Inferior parietal cortex (tissue), 1 donor: ENCODE measurements around the gene MTHFD2L.
"Not testable (repeated sequence)": the region's sequence is repeated elsewhere in the genome, so short reads cannot be mapped to it uniquely, and the experiment has no call there.

Experiments
- DNase-seq: peaks from one replicate; pipeline ENCODE4 v3.0.0-alpha.2; 2016; ENCODE audit errors: extremely low spot score

MTHFD2L gene

GRCh38 chr4:74157561-74158465, at the start of gene MTHFD2L:
Gene MTHFD2L (plus strand): TSS chr4:74158118. CDS start chr4:74158139, 21 bp downstream.
- DNase-seq, result peak; percentile 88

- DNase-seq, result no peak
Observed at GRCh38 chr4:74108457-74109115, 49.3 kb upstream of the MTHFD2L start.

- DNase-seq, result no peak
Observed at GRCh38 chr4:74109116-74109869, 48.6 kb upstream of the MTHFD2L start.

DNA sequence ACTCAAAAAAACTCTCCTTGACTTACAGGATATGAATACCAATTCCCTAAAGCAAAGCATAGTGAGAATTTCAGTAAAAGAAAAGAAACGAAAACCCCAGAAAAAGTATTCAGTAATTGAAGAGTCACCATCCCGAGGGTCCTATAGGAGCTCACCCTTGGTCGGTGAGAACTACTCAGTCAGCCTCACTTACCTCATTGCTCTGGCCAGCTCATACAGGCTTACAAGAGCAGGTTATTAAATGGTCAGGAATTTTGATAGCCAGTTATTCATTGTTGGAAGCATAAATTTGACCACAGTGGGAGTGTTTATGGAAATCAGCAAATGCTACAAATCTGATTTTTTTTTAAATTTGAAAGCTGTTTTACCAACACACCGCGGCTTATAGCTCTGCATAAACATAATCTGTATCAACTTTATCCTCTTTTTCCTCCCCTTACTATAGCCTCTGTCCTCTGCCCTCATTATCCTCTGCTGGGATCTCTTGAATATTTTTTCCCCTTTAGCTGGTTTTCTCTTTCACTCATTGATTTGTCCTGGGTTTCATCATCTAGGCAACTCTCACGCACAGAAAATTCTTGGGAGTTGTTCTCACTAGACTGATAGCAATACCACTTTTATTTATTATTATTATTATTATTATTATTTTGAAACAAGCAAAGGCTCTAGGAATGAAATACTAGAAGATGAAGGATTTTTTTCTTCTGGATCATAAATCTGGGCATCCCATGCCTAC, 47.9 kb upstream of the MTHFD2L start:
- DNase-seq, result no peak

GRCh38 chr4:74110670-74111069, 47.2 kb upstream of the MTHFD2L start:
- DNase-seq, result no peak

- no peak for DNase-seq
Observed at GRCh38 chr4:74111306-74111975, 46.5 kb upstream of the MTHFD2L start.

DNA sequence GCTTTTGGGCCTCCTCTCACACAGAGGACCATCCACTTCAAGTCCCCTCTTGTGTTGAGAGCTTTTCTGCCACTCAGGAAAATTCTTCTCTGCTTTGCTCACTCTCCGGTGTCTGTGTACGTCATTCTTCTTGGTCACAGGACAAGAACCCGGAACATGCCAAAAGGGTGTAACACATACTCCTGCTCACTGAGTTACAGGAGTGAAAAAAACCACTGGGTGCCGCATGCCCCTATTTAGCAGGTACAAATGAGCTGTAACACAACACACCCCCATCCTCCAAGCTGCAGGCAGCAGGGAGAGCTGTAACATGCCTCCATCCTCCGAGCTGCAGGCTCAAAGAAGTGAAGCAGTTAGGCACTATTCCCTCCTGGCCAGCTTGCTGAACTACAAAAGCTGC, 45.9 kb upstream of the MTHFD2L start:
- DNase-seq, result peak; percentile 60

GRCh38 chr4:74112399-74113105, 45.4 kb upstream of the MTHFD2L start:
- no peak for DNase-seq

DNA sequence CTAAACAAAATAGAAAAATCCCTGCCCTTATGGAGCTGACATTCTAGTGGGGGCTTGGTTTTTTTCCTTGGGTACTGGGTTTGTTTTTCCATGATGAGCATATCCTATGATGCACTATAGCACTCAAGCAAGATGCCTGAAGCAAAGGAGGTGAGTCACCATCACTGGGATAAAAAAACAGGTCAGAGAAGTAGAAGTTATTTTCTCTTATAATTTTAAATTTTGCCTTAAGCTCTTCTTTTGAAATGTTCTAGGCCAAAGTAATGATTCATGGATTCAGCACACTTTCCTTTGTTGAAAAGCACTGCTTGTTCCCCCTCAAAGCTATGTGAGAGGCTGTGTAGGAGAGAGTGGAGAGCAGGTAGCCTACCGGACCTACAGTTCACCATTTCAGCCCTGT, 43.7 kb upstream of the MTHFD2L start:
- no peak for DNase-seq

GRCh38 chr4:74117024-74117534, 40.8 kb upstream of the MTHFD2L start:
- peak; percentile 75 for DNase-seq

DNA sequence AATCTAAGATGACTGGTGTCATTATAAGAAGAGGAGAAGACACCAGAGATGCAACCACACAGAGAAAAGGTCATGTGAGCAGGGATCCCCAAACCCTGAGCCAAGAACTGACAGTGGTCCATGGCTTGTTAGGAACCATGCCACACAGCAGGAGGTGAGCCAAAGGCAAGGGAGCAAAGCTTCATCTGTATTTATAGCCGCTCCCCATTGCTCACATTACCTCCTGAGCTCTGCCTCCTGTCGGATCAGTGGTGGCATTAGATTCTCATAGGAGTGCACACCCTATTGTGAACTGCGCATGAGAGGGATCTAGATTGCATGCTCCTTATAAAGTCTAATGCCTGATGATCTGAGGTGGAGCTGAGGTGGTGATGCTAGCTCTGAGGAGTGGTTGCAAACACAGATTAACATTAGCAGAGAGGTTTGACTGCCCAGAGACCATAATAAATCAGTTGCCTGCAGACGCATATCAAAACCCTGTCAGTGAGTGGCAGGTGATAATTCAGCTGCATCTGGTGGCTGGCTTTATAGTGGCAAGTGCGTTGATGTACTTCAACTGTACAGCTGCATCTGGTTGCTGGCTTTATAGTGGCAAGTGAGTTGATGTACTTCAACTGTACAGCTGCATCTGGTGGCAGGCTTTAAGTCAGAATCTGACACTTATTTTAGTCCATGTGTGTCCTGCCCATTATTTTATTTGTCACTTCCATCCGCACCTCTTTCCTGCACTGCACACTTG, 39.1 kb upstream of the MTHFD2L start:
- no peak for DNase-seq

GRCh38 chr4:74120086-74120485, 37.8 kb upstream of the MTHFD2L start:
- DNase-seq, result no peak

DNA sequence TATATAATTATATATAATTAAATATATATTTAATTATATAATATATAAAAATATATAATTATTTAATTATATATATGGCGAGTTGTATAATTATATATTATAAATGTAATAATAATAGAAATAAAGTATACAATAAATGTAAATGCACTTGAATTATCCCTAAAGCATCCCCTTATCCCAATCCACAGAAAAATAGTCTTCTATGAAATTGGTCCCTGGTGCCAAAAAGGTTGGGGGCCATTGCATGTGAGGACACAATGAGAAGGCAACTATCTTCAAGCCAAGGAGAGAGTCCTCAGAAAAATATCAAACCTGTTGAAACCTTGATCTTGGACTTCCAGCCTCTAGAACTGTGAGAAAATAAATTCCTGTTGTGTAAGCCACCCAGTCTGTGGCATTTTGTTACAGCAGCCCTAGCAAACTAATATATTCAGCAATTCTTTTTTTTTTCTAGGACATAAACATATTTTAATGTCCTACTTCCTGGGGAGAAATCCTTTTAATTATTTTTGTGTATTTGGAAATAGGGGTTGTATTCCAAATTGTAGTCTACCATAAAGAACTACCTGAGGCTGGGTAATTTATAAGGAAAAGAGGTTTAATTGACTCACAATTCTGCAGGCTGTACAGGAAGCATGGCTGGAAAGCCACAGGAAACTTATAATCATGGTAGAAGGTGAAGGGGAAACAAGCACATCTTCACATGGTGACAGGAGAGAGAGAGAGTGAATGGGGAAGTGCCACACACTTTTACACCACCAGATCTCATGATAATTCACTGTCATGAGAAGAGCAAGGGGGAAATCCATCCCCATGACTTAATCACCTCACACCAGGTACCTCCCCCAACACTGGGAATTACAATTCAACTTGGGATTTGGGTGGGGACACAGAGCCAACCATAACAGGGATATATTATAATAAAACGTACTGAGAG, 36.0 kb upstream of the MTHFD2L start:
- no peak for DNase-seq

GRCh38 chr4:74123065-74123728, 34.7 kb upstream of the MTHFD2L start:
- DNase-seq, result no peak

DNA sequence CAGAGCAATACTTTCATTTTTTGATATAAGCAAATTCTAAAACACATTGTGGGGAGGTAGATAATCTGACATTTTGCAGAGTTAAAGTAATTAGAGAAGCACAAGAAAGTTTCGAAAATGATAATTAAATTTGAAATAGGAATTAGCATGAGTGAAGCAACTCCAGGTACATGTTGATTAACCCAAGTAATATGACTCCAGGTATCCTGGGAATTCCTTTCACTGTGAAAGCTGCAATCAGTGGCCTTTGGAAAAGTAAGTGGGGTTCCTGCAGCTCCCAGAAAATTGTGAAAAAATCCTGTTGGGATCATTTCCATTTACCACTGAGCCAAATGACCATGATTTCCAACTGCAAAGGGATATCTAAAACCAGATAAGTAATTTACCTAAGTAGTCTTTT, 32.9 kb upstream of the MTHFD2L start:
- DNase-seq, result no peak

DNA sequence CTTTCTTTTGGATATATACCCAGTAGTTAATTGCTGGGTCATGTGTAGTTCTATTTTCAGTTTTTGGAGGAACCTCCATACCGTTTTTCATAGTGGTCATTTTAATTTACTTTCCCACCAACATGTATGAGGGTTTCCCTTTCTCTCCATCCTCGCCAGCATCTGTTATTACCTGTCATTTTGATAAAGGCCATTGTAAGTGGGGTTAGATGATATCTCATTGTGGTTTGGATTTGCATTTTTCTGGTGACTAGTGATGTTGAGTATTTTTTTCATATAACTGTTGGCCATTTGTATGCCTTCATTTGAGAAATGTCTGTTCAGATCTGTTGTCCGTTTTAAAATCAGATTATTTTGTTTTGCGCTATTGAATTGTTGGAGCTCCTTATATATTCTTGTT, 30.2 kb upstream of the MTHFD2L start:
- DNase-seq, result no peak

DNA sequence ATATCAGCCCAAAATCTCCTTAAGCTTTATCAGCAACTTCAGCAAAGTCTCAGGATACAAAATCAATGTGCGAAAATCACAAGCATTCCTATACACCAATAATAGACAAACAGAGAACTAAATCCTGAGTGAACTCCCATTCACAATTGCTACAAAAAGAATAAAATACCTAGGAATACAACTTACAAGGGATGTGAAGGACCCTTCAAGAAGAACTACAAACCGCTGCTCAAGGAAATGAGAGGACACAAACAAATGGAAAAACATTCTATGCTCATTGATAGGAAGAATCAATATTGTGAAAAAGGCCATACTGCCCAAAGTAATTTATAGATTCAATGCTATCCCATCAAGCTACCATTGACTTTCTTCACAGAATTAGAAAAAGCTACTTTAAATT, 27.1 kb upstream of the MTHFD2L start:
- DNase-seq, result not testable (repeated sequence)

DNA sequence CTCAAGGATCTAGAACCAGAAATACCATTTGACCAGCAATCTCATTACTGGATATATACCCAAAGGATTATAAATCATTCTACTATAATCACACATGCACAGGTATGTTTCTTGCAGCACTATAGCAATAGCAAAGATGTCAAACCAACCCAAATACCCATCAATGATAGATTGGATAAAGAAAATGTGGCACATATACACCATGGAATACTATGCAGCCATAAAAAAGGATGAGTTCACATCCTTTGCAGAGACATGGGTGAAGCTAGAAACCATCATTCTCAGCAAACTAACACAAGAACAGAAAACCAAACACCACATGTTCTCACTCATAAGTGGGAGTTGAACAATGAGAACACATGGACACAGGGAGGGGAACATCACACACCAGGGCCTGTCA, 25.7 kb upstream of the MTHFD2L start:
- DNase-seq, result not testable (repeated sequence)
